ENCODE measurements around the gene CBX5. TPM values are rescaled to one million over a fixed set of nuclear protein-coding genes. Genes with fewer than 3 reads are reported as not detected.
A peak's percentile ranks its signal among the peaks of the same experiment; 100 is the strongest.

The CBX5 gene
- total RNA-seq, 2 experiments from 2014 or later, result 38.8 to 38.9 TPM

GRCh38 chr12:54296393-54297099 lies 16.6 kb upstream of the CBX5 start:
- no peak overlapping the region for H3K27ac Mint-ChIP-seq
- no peak for TF ChIP-seq CTCF (IDR thresholded peaks at IDR 0.05)
- H3K9me3 Mint-ChIP-seq, result no peaks in the 10 kb centered on the region
- Histone ChIP-seq H3K4me1 (ENCODE audit: insufficient read depth, low read length) (peaks cover 22% of the 10 kb centered on the region), H3K9me3 (ENCODE audit: control insufficient read depth in 1 of 2, insufficient read depth in 1 of 2, low read length in 2 of 2) (peaks cover 0 to 8% of the 10 kb centered on the region in 2 experiments), H3K4me3 (ENCODE audit: low read length) (no peak overlapping the region), H3K36me3 (ENCODE audit: insufficient read depth, low read length) (no peaks in the 10 kb centered on the region), H3K27me3 (ENCODE audit: control insufficient read depth in 1 of 2, insufficient read depth in 2 of 2, low read length in 2 of 2) (peaks cover 20 to 23% of the 10 kb centered on the region in 2 experiments), H3K27ac (ENCODE audit: low read depth in 1 of 2, low read length in 2 of 2) (no peak overlapping the region)
- no peak for DNase-seq
- H3K27me3 Mint-ChIP-seq, result peaks cover 30% of the 10 kb centered on the region
- POLR2A ChIA-PET, result interaction anchor here (0.8 kb wide), 1 partner anchor 28 kb away, joined by 4 read pairs; the partner anchor contains the start of gene COPZ1
- H3K36me3 Mint-ChIP-seq (ENCODE audit: low read depth), result no peaks in the 10 kb centered on the region
- ATAC-seq (ENCODE audit: poor library complexity), result no peak
- peaks cover 17% of the 10 kb centered on the region for H3K4me1 Mint-ChIP-seq (ENCODE audit: low read depth)
- intact Hi-C loops (cut with DNase I, micrococcal nuclease), result no loop called here
- H3K4me3 Mint-ChIP-seq, result no peak overlapping the region
- CTCF ChIA-PET, result no interaction called here

GRCh38 chr12:54294953-54295566 lies 15.1 kb upstream of the CBX5 start:
- ChIA-PET CTCF (interaction anchor here (0.8 to 2.3 kb wide), 7 partner anchors 8 to 74 kb away, joined by 3 to 7 read pairs (median 3); partner anchors contain the start of gene COPZ1), POLR2A (interaction anchor here (1.1 to 2.7 kb wide), 3 partner anchors 11 to 65 kb away, joined by 3 to 11 read pairs (median 5); partner anchors contain the start of gene CBX5)
- no peak overlapping the region for H3K4me3 Mint-ChIP-seq
- no peak for TF ChIP-seq CTCF (IDR thresholded peaks at IDR 0.05)
- Histone ChIP-seq H3K9me3 (ENCODE audit: control insufficient read depth in 1 of 2, insufficient read depth in 1 of 2, low read length in 2 of 2) (no peaks in the 10 kb centered on the region), H3K36me3 (ENCODE audit: insufficient read depth, low read length) (no peaks in the 10 kb centered on the region), H3K27ac (ENCODE audit: low read depth in 1 of 2, low read length in 2 of 2) (no peak overlapping the region), H3K27me3 (ENCODE audit: control insufficient read depth in 1 of 2, insufficient read depth in 2 of 2, low read length in 2 of 2) (peaks cover 5 to 8% of the 10 kb centered on the region in 2 experiments), H3K4me1 (ENCODE audit: insufficient read depth, low read length) (peaks cover 9% of the 10 kb centered on the region), H3K4me3 (ENCODE audit: low read length) (no peak overlapping the region)
- no peaks in the 10 kb centered on the region for H3K36me3 Mint-ChIP-seq (ENCODE audit: low read depth)
- peaks cover 12% of the 10 kb centered on the region for H3K4me1 Mint-ChIP-seq (ENCODE audit: low read depth)
- H3K27me3 Mint-ChIP-seq, result peaks cover 17% of the 10 kb centered on the region
- intact Hi-C loops (cut with DNase I, micrococcal nuclease), result loop anchor here (1.0 to 2.0 kb wide), 3 partner anchors 66 to 73 kb away; no protein-coding TSS in a partner anchor
- H3K27ac Mint-ChIP-seq, result no peak overlapping the region
- no peak for ATAC-seq (ENCODE audit: poor library complexity)
- no peaks in the 10 kb centered on the region for H3K9me3 Mint-ChIP-seq
- no peak for DNase-seq

- H3K27me3 ChIP-seq (ENCODE audit: control insufficient read depth in 1 of 2, insufficient read depth in 2 of 2, low read length in 2 of 2), result peaks cover 1 to 3% of the 10 kb centered on the region in 2 experiments
- POLR2A ChIA-PET, result interaction anchor here (1.0 to 6.4 kb wide), 5 partner anchors 10 to 66 kb away, joined by 3 to 54 read pairs (median 5); partner anchors contain the start of genes CBX5, COPZ1 and HNRNPA1
- no peaks in the 10 kb centered on the region for H3K36me3 Mint-ChIP-seq (ENCODE audit: low read depth)
- peak; percentile 72 for ATAC-seq (ENCODE audit: poor library complexity)
- no peak overlapping the region for H3K27ac Mint-ChIP-seq
- intact Hi-C loops (cut with DNase I, micrococcal nuclease), result loop anchor here (1.0 to 2.0 kb wide), 3 partner anchors 66 to 74 kb away; no protein-coding TSS in a partner anchor
- peak; percentile 71 for TF ChIP-seq CTCF (IDR thresholded peaks at IDR 0.05)
- peaks cover 6% of the 10 kb centered on the region for H3K4me1 Mint-ChIP-seq (ENCODE audit: low read depth)
- peaks cover 10% of the 10 kb centered on the region for H3K27me3 Mint-ChIP-seq
- H3K4me3 ChIP-seq (ENCODE audit: low read length), result no peak overlapping the region
- H3K9me3 Mint-ChIP-seq, result no peaks in the 10 kb centered on the region
- H3K4me3 Mint-ChIP-seq, result no peak overlapping the region
- no peaks in the 10 kb centered on the region for H3K9me3 ChIP-seq (ENCODE audit: control insufficient read depth in 1 of 2, insufficient read depth in 1 of 2, low read length in 2 of 2)
- CTCF ChIA-PET, result interaction anchor here (0.8 to 2.3 kb wide), 10 partner anchors 8 to 85 kb away, joined by 3 to 7 read pairs (median 3); partner anchors contain the start of gene COPZ1
- H3K4me1 ChIP-seq (ENCODE audit: insufficient read depth, low read length), result peaks cover 9% of the 10 kb centered on the region
- no peak overlapping the region for H3K27ac ChIP-seq (ENCODE audit: low read depth in 1 of 2, low read length in 2 of 2)
- H3K36me3 ChIP-seq (ENCODE audit: insufficient read depth, low read length), result peaks cover 3% of the 10 kb centered on the region
- peak in 13 of 14 experiments; percentile 35 to 74 (median 53) for DNase-seq
These were observed 14.4 kb upstream of the CBX5 start for GRCh38 chr12:54294152-54294952.
